Sigmoid colon (tissue), 4 donors: ENCODE measurements around the gene BCAT1.

ENCODE experiments used
- CTCF ChIP-seq, 4 experiments: fragments of 450-650 bp in 3 of 4; fragments of 200-600 bp in 1 of 4; IDR thresholded peaks; one replicate each; pipeline ENCODE4 v1.5.1; 2016 to 2019; ENCODE audit warnings: antibody characterized with exemption in 4 of 4, mild to moderate bottlenecking in 3 of 4, moderate library complexity in 2 of 4
- POLR2A ChIP-seq, 2 donors: fragments of 450-650 bp; IDR thresholded peaks; one replicate each; pipeline ENCODE4 v1.6.1; 2016; ENCODE audit warnings: antibody characterized with exemption in 2 of 2, mild to moderate bottlenecking in 2 of 2, moderate library complexity in 2 of 2
- POLR2AphosphoS5 ChIP-seq, 4 donors: sonication (generic); formaldehyde crosslinking; IDR thresholded peaks; one replicate each; pipeline ENCODE4 v1.6.1; 2017; ENCODE audit warnings: antibody characterized with exemption in 4 of 4

GRCh38 chr12:24899503-24900075, 49.3 kb downstream of the BCAT1 start:
- TF ChIP-seq POLR2AphosphoS5 (IDR thresholded peaks at IDR 0.05) (no peak), CTCF (IDR thresholded peaks at IDR 0.05) (no peak), POLR2A (IDR thresholded peaks at IDR 0.05) (no peak)
